Measurements from ENCODE around the gene OLA1.

OLA1 gene

DNA sequence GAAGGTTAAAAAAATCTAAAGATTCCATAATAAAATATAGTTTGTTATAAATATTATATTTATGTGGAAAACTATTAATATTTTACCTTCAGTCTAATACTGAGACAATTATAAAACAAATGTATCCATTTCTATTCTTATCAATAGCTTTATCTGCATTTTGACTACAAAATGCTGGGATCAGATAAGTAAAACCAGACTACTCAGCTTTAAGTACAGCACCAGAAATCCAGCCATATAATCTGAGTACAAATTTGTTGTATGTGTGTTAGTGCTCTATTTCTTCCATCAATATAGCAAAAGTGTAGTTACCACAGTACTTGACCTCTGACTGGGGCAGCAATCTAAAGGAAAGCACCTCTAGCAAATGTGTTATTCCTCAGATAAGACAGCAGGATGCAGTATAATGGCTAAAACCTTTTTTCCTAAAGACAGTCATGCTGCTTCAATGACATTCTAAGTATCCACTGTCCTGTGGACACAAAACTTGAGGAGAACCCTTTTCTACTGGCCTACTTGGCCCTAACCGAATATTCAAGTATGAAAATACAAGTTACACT, 68.1 kb downstream of the OLA1 start:
- no peak for DNase-seq (ENCODE audit: low read depth)

DNA sequence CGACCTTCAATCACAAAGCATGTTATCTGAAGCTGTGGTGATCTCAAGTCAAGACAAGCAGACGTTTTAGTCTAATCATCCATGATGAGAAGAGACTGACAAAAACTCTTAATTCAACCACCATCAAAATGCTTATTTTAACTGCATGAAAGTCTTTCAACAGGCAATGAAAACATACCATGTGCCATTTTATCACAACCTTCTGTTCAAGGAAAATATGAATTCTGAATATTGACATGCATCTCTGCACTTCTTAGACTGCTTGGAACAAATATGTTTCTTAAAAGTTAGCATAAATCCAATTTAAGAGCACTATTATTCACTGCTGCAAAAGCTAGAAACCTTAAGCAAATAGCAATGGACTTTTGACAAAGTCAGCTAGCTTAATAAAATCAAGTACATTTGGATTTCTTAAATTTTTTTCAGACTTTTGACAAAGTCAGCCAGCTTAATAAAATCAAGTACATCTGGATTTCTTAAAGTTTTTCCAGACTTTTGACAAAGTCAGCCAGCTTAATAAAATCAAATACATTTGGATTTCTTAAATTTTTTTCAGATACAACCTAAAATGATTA, 70.9 kb downstream of the OLA1 start:
- DNase-seq (ENCODE audit: low read depth): no peak

DNA sequence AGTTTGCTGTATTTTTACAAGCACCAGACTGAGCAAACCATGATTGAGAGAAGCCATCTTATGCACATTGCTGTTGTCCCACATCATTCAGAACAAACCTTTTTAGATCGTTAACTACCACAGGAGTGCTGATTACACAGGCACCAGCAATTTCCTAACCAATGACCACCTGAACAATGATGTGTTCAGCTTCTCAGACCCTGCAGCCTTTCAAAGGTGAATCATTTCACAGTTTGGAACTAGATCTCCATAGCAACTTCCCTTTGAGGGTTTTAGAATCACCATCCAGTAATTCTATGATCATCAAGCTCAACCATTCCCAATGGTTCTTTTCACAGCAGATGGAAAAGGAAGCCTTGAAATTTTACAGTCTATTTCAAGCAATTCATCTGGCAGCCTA, 71.4 kb downstream of the OLA1 start:
- no peak for DNase-seq (ENCODE audit: low read depth)

DNA sequence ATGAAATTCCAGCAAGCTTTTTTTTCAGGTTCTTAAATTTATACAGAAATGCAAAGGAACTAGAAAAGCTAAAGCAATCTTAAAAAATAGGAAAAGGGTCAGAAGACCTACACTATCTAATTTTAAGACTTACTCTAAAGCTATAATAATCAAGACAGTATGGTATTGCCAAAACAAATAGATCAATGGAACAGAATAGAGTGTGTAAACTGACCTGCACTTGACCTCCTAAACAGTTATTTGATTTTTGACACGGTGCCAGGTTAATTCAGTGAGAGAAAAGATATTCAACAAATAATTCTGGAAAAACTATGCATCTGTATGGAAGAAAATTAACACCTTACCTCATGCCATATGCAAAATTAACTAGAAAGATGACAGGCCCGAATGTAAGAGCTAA, 73.6 kb downstream of the OLA1 start:
- no peak for DNase-seq (ENCODE audit: low read depth)

DNA sequence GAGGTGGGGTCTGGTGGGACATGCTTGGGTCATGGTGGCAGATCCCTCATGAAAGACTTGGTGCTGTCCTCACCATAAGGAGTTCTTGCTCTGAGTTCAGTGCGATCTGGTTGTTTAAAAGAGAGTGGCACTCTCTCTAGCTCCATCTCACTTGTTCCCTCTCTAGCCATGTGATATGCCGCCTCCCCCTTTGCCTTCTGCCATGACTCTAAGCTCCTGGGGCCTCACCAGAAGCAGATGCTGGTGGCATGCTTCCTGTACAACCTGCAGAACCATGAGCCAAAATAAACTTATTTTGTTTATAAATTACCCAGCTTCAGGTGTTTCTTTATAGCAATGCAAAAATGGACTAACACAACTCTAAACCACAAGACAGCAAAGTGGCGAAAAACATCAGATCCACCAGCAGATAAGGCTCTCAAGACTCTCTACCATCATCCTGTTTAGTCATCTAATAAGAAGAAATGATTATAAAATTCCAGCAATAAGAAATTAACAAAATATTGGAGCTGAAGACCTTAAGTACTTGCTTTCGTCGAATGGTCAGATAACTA, 75.5 kb downstream of the OLA1 start:
- DNase-seq (ENCODE audit: low read depth): no peak

DNA sequence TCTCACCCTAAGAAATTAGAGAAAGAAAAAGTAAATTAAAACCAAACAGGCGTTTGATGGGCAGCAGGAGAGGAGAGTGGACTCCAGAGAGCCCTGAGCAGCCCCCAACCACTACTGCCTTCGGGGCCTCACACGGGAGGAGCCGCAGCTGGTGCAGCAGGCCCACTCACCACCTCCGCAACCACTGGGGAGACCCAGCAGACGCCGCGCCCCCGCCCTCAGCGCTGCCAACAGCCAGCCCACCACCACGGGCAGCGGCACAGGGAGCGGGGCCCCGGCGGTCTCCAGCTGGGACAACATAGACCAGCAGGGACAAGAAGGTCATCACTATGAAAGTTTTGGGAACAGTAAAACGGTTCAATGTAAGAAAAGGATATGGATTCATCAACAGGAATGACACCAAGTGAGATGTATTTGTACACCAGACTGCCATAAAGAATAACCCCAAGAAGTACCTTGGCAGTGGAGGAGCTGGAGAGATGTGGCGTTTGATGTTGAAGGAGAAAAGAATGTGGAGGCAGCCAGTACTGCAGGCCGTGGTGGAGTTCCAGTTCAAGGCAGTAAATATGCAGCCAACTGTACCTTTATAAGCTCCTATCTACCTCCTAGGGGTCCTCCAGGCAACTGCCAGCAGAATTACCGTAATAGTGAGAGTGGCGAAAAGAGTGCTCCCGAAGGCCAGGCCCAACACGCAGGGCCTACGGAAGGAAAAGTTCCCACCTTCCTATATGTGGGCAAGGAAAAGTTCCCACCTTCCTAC, 76.5 kb downstream of the OLA1 start:
- DNase-seq (ENCODE audit: low read depth): no peak

DNA sequence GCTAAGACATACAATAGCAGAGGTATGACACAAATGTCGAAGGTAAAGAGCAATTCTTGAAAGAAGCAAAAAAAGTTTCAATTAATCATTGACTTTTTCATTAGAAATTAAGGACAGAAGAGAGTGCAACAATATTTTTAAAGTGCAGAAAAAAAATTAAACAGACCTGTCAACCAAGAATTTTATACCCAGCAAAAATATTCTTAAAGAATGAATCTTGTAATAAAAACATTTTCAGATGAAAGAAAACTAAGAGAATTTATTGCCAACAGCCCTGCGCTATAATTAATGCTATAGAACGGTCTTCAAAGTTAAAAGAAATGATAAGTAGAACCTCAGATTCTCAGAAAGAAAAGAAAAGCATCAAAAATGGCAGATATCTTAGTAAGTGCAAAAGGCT, 79.0 kb downstream of the OLA1 start:
- DNase-seq (ENCODE audit: low read depth): no peak

DNA sequence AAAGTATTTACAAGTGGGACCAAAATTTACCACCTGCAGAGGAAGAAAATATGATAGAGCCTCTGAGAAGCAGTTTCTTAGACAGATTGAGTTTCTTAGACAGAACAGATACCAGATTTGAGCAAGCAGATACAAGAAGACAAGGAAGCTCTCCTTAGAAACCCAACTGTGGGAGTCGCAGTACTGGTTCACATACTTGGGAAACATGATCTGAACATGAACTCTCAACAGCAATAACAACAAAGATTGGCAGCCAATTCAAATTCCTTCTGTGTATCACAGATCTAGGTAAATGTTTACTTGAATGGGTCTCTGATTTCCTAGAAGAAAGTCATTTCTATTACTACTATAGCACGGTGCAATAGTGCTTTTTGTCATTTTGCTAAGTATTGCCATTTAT, 82.1 kb downstream of the OLA1 start:
- DNase-seq (ENCODE audit: low read depth): no peak

DNA sequence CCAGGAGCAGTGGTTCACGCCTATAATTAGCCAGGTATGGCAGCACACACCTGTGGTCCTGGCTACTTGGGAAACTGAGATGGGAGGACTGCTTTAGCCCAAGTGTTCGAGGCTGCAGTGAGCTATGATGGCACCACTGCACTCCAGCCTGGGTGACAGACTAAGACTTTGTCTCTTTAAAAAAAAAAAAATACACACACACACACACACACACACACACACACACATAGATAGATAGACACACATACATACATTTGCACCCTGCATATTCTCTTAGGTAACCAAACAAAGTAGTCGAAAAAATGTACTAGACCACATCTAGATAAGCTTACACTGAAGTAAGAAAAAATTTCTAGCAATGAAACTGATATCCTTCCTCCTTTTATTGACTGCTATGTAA, 86.8 kb downstream of the OLA1 start:
- no peak for DNase-seq (ENCODE audit: low read depth)

DNA sequence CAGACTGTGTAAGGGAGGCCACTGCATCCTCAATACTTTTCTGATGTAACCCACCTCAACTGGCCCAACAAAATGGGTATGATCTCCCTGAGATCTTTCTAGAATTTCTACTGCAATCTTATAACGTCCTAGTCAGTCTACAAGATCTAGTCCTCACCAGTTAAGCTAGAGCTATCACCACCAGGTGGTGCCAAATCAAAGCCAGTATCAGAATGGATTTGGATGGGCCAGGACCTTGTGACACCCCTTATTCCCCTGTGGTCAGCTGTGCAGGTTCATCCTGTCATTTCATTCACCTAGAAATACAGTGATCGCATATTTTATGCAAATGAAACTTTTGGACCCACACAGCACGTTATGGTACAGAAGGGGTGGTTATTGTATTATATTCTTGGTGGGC, 90.3 kb downstream of the OLA1 start:
- no peak for DNase-seq (ENCODE audit: low read depth)

DNA sequence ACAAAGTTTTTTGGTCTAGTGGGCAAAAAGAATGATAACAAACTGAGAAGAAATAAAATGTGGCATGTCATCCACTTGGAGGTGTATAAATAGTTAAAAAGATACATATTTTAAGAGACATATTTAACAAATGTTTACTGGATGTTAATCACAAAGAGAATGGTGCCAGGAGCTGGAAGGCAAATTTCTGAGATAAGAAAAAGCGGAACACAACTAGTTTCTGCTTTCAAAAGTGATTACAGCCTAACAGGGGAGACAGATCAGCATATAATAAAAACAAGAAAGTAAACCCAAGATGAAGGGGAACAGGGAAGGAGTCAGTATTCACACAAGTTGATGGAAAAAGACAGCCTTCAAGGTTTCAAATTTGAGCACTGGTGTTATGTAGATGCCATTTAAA, 91.3 kb downstream of the OLA1 start:
- no peak for DNase-seq (ENCODE audit: low read depth)

DNA sequence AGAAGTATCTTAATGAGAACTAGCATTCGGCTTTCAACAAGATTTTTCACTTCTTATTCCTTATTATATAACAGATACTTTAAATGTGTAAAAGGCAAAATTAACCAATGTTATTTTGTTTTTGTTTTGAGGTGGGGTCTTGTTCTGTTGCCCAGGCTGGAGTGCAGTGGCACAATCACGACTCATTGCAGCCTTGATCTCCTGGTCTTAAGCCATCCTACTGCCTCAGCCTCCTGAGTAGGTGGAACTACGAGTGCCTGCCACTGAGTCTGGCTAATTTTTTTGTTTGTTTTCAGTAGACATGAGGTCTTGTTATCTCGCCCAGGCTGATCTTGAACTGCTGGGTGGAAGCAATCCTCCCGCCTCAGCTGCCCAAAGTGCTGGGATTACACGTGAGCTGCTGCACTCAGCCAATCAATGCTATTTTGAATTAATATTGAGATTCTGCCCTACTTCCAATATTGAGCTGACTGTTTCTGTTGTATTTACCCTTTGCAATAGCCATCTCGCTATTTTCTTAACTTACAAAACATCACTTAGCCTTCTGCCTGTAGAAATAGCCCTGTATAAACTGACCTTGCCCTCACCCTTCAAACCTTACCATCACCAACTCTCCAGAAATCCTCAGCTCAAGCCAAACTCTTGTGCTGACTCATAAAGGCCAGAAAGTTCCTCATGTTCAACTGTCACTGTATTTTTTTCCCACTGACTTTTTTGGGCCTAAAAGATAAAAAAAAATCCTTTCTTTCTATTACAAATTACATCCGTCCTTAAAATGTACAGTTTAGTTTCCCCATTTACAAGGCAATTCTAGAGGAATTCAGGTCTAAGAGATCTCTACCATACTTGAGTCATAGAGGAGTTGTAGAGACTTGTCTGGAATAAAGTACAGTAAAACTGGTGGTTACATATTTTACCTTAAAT, 94.3 kb downstream of the OLA1 start:
- DNase-seq (ENCODE audit: low read depth): no peak

DNA sequence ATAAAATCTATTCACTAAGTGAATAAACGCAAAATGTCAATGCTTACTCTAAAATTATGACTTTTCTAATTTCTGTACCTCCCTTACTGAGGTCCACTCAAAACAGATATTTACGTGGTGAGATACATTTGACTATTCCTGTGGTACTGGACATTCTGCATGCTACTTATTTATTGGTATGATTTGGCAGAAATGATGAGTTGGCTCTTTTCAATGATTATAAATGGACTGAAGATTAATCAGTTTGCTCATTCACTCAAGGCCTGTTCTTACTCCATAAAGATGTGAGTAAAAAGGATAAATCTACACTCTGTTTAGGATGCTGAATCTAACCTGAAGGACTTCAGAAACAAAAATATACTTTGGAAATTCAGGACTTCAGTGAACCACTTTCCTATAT, 98.8 kb downstream of the OLA1 start:
- DNase-seq (ENCODE audit: low read depth): no peak

DNA sequence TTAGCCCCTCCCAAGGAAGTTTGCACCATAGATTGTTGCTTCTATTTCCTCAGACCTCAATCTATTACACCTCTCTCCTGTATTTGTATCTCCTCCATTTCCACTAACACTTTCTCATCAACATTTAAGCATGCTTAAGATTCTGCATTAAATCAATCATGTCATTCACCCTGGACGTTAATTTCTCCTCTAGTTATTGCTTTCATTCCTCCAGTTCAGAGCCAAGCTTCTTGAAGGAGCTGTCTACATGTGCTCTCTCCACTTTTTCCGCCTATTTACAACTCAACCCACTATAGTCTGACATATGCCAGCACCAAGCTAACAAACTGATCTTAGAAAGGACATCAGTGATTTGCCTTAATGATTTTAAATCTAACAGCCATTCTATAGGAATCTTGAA, 99.5 kb downstream of the OLA1 start:
- DNase-seq (ENCODE audit: low read depth): no peak

DNA sequence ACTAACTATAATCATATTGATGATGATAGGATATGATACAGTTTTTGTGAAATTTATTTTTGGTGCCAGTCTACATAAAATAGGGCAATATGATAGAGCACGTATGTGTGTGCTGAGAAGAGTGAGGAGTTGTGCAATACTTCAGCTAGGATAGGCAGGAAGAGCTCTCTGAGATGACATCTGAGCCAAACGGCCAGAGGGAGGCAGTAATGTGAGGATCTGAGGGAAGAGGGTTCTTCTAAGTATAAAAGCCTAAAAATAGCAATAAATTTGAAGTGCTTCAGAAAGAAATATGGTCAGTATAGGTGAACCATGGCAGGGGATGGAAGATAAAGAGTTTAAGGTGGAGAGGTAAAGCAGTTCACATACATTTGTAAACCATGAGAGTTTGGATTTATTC, 102.5 kb downstream of the OLA1 start:
- DNase-seq (ENCODE audit: low read depth): no peak

DNA sequence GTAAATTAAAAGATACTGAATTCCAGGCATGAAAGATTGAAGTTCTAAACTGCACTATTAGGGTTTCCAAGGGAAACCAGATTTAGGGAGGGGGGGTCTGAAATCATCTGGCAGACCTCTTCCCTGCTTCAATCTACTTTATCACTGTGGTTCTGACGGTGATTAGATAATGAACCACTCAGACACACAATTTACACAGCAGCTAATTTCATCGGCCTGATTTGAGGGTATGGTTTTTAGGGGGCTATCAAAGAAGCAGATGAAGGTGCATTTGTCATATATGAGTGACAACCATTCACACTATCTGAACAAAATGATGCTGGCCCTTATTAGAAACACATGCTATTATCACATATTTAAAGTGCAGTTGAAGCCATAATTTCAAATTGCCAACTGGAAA, 106.0 kb downstream of the OLA1 start:
- no peak for DNase-seq (ENCODE audit: low read depth)

DNA sequence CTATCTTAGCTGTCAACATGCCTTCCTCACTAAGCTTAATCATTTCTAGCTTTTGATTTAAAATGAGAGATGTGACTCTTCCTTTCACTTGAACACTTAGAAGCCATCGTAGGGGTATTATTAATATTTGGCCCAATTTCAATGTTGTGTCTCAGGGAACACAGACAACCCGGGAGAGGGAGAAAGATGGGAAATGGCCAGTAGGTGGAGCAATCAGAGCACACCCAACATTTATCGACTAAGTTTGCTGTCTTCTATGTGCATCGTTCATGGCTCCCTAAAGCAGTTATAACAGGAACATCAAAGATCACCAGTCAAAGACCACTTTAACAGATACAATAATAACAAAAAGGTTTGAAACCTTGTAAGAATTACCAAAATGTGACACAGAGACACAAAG, 110.2 kb downstream of the OLA1 start:
- DNase-seq (ENCODE audit: low read depth): no peak

DNA sequence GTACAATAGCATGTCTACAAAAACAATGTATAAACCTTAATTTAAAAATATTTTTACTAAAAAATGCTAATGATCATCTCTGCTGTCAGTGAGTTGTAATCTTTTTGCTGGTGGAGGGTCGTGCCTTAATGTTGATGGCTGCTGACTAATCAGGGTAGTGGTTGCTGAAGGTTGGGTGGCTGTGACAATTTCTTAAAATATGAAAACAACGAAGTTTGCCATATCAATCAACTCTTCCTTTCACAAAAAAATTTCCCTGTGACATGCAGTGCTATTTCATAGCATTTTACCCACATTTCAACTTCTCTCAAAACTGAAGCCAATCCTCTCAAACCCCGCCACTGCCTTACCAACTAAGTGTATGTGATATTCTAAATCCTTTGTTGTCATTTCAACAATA, 112.4 kb downstream of the OLA1 start:
- DNase-seq (ENCODE audit: low read depth): no peak

DNA sequence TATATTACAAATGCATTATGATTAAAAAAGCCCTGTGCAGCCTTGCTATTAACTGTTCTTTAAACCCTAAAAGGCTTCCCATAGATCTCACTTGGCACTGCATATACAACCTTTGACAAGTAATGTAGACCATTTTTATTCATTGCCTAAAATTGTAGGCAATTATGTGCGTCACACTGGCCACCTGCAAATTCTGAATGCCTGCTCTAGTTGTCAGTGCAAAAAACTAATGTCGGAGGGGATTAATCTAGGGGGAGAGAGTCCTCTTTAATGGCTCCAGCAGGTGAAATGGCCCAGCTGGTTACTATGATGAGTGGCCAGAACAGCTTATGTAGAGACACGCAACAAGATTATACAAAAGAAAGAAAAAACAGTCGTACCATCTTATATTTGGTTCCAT, 123.2 kb downstream of the OLA1 start:
- no peak for DNase-seq (ENCODE audit: low read depth)

DNA sequence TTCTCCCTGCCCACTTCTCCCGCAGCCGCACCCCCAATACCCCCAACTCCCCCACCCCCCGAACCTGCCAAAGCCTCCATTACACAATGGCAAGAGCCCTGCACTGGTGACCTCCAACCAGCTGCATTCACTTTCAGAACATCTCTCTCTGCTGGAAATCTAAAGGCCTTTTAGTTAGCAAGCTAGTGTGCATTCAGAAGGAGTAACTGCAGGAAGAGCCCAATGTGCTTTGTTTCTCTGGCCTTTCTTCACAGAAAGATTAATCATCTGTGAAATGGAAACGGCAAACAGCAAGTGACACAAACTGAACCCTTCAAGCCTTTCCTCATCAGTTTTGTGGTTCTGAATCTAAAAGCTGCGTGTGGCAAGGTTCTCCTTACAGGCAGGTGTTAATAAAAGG, 124.2 kb downstream of the OLA1 start:
- no peak for DNase-seq (ENCODE audit: low read depth)

DNA sequence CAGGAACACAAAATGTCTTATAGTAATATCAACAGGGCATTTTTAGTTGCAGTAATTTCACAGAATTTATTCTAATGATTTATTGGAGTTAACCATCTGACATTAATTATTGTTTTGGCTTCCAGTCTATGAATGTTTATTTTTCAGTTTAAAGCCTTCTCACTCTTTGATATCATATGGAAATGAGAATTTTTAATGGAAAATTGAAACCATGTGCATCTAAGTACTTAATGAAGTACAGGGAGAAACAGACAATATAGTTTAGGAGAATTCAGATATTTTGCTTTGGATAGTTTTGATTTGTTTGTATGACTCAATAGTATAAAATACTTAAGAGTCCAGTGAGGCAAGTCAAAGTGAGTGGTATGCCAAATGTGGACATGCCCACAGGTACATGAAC, 126.1 kb downstream of the OLA1 start:
- DNase-seq (ENCODE audit: low read depth): no peak

DNA sequence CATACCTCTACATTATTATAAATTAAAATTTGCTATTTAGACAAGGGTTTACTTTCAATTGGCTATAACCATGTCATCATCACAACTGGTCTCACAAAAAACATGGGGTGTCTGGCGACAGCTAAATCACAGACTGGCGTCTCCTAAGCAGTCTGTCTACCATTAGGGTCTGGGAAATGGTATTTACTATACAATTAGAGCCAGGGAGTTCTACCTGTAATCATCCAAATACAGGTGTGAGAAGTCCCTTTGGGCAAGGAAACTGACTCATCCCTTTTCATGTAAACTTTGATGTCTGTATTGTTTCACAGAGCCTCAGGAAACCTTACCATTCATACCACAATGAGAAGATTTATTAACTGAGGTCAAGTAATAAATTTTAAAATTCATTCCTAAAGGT, 126.7 kb downstream of the OLA1 start:
- DNase-seq (ENCODE audit: low read depth): no peak

DNA sequence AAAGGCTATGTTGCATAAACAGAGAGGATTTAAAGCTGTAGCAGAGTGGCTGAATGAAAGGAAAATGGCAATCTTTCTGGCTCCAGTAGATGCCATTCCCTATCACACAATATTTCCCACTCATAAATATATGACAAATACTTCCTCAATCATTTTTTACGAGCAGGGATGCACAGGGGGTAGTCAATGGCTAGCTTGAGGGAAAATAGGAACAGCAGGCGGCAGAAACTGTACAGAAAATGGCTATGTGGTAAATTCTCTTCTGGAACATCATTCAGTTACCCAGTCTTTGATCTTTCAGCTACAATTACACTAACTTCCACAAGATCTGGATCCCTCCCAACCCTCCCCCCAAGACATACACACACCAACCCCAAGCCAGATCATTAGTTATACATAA, 127.2 kb downstream of the OLA1 start:
- no peak for DNase-seq (ENCODE audit: low read depth)
